HepG2 (cell line): ENCODE data around the gene BCAS1. TPM values are rescaled to one million over a fixed set of nuclear protein-coding genes. Genes with fewer than 3 reads are reported as not detected.

ENCODE experiments used
- ATAC-seq: fragments of 200-7000 bp; cut with Tn5 transposase; 3 replicates; pipeline ENCODE4 v1.9.1; 2020; ENCODE audit warnings: mild to moderate bottlenecking, moderate library complexity
- BruUV-seq: library from RNA; stranded (reverse); fragments of 400-500 nt; replicated peaks from 2 replicates; lab custom pipeline; 2021; lab: Mats Ljungman, UMichigan
- CTCF ChIA-PET: fragments of 300-600 bp; formaldehyde crosslinking; extraction: SDS; loops from one replicate; lab custom pipeline; 2021; ENCODE audit warnings: low total read pairs, inconsistent platforms, low intra/inter-chr PET ratio; lab: Yijun Ruan, JAX
- POLR2A ChIA-PET: fragments of 350-600 bp; sonication (Branson Sonifier 250); formaldehyde crosslinking; loops from one replicate; lab custom pipeline; 2020; ENCODE audit warnings: antibody characterized with exemption, inconsistent platforms; lab: Yijun Ruan, JAX
- DNase-seq: peaks from one replicate; pipeline ENCODE4 v3.0.0-alpha.2; 2015; ENCODE audit warnings: low spot score
- FAIRE-seq: peaks from 3 replicates; lab custom pipeline; 2011; peaks lifted over from hg19 to GRCh38; lab: Jason Lieb, UNC
- H2AFZ ChIP-seq: one replicate; pipeline ENCODE4 v1.6.1; 2011; ENCODE audit warnings: low read length, inconsistent platforms
- H3K27ac ChIP-seq: fragments of 300-600 bp; 3 replicates; pipeline ENCODE4 v1.8.0; 2011; ENCODE audit warnings: mixed run types, mild to moderate bottlenecking, mixed read lengths, low read length, inconsistent platforms; ENCODE audit not compliant: insufficient read depth; ENCODE audit errors: extremely low read length
- H3K27me3 ChIP-seq, 2 experiments: fragments of 200-600 bp in 1 of 2; 2 replicates in 1 of 2; 3 replicates in 1 of 2; pipeline versions ENCODE4 v1.6.0 to v1.8.0; 2011; ENCODE audit warnings: low read length in 2 of 2, mild to moderate bottlenecking in 2 of 2, moderate library complexity in 2 of 2, inconsistent platforms in 1 of 2; ENCODE audit not compliant: insufficient read depth in 2 of 2, control insufficient read depth in 1 of 2
- H3K36me3 ChIP-seq, 2 experiments: fragments of 200-600 bp in 1 of 2; replicated peaks in 1 of 2; 2 replicates in 1 of 2; 3 replicates in 1 of 2; pipeline versions ENCODE4 v1.5.1 to v1.8.0; 2011; ENCODE audit warnings: low read length in 2 of 2, inconsistent platforms in 1 of 2; ENCODE audit not compliant: insufficient read depth in 2 of 2, control insufficient read depth in 1 of 2
- H3K4me1 ChIP-seq: 2 replicates; pipeline ENCODE4 v1.5.1; 2012; ENCODE audit warnings: low read length, inconsistent platforms; ENCODE audit not compliant: insufficient read depth
- H3K4me2 ChIP-seq: 2 replicates; pipeline ENCODE4 v1.6.0; 2011; ENCODE audit warnings: low read depth, low read length, inconsistent platforms
- H3K4me3 ChIP-seq, 3 experiments: fragments of 200-600 bp in 1 of 3; sonication (generic), shearing (Covaris generic) in 1 of 3; replicated peaks in 1 of 3; 2 replicates each; pipeline ENCODE4 v1.5.1; 2011 to 2016; ENCODE audit warnings: low read length in 3 of 3, inconsistent platforms in 2 of 3, low read depth in 2 of 3, mild to moderate bottlenecking in 2 of 3, control low read depth in 1 of 3, mixed read lengths in 1 of 3; ENCODE audit not compliant: insufficient read depth in 1 of 3
- H3K79me2 ChIP-seq: one replicate; pipeline ENCODE4 v1.6.1; 2011; ENCODE audit warnings: low read length, inconsistent platforms; ENCODE audit not compliant: insufficient read depth
- H3K9ac ChIP-seq: 2 replicates; pipeline ENCODE4 v1.6.0; 2011; ENCODE audit warnings: mild to moderate bottlenecking, low read depth, low read length, inconsistent platforms; ENCODE audit not compliant: insufficient read depth
- H3K9me3 ChIP-seq: 2 replicates; pipeline ENCODE4 v1.5.1; 2012; ENCODE audit warnings: mild to moderate bottlenecking, low read length
- H4K20me1 ChIP-seq: 2 replicates; pipeline ENCODE4 v1.6.0; 2011; ENCODE audit warnings: inconsistent platforms, mild to moderate bottlenecking, low read length, moderate library complexity; ENCODE audit not compliant: insufficient read depth
- CREB1 ChIP-seq, 2 experiments: fragments of 450-650 bp in 1 of 2; IDR thresholded peaks; 2 replicates each; pipeline ENCODE4 v1.6.1; 2016 to 2017; ENCODE audit warnings: control low read depth in 1 of 2, mild to moderate bottlenecking in 1 of 2, missing compliant biosample characterization in 1 of 2, missing genetic modification characterization in 1 of 2
- NR2F2 ChIP-seq: IDR thresholded peaks from 2 replicates; pipeline ENCODE4 v1.6.1; 2012; ENCODE audit warnings: low read depth, inconsistent platforms, borderline replicate concordance
- RARA ChIP-seq: IDR thresholded peaks from 2 replicates; pipeline ENCODE4 v1.6.1; 2016; ENCODE audit warnings: missing genetic modification reagents, missing compliant biosample characterization
- ZNF264 ChIP-seq: sonication (generic); formaldehyde crosslinking; IDR thresholded peaks from 2 replicates; pipeline ENCODE4 v1.4.0; 2020; ENCODE audit warnings: missing genetic modification reagents
- WGBS: methylation state at CpG from one replicate; pipeline ENCODE4 v1.1.6; 2017; ENCODE audit warnings: low lambda C conversion rate; 5-methylcytosine and 5-hydroxymethylcytosine counted together
- in situ Hi-C: cut with HindIII; loops from 2 replicates; pipeline ENCODE4 v1.10.0; 2017; ENCODE audit warnings: low pct_unique_long_range_greater_than_20kb; ENCODE audit not compliant: extremely low pct_ligation_motif_present
- intact Hi-C: fragments of 100-400 bp; cut with micrococcal nuclease; formaldehyde crosslinking; loops from one replicate; pipeline ENCODE4 v1.10.0; 2022; ENCODE audit not compliant: unreplicated experiment
- microRNA-seq: library from miRNA; unstranded; fragments of <30 nt; microRNA quantifications from one replicate; pipeline ENCODE4, GENCODE V29; 2020
- polyA plus RNA-seq, 8 experiments: library from polyadenylated mRNA; depleted of rRNA in 3 of 8; stranded (reverse) in 7 of 8; unstranded in 1 of 8; fragments of >200 nt; fragmentation: Illumina TruSeq in 4 of 8; extraction: Trizol in 4 of 8; gene quantifications; 2 replicates each; pipeline versions ENCODE4 v1.2.1 to v1.2.3, GENCODE V29; 2011 to 2016; ENCODE audit warnings: low read depth in 4 of 8, missing spikeins in 1 of 8, mixed read lengths in 1 of 8; ENCODE audit not compliant: insufficient read depth in 1 of 8
- small RNA-seq, 3 experiments: library from RNA; depleted of rRNA; stranded (forward); fragments of <200 nt; gene quantifications; one replicate each; pipeline ENCODE3, GENCODE V24; 2012; ENCODE audit warnings: low read depth in 2 of 3, low replicate concordance in 1 of 3; ENCODE audit not compliant: insufficient read length in 3 of 3, insufficient read depth in 2 of 3
- total RNA-seq, 5 experiments: library from RNA; depleted of rRNA; stranded (reverse); fragments of >200 nt; fragmentation: Illumina TruSeq; extraction: Trizol; gene quantifications; 2 replicates each; pipeline ENCODE4 v1.2.3, GENCODE V29; 2016; ENCODE audit warnings: low read depth in 1 of 5

The BCAS1 gene
- total and polyA plus RNA-seq, 2 of the 13 experiments (the other 11 are each of a cell fraction or from before 2014, with no cell fraction given): 0.55 to 0.91 TPM

GRCh38 chr20:53894707-53895384 is 175.5 kb downstream of the BCAS1 start:
- Histone ChIP-seq H3K4me2 (no peak overlapping the region), H2AFZ (no peak overlapping the region)
- ATAC-seq: no peak
- POLR2A ChIA-PET: no interaction called here
- in situ Hi-C loops: no loop called here
- TF ChIP-seq NR2F2 (no peak), RARA (CRISPR knock-in tag) (no peak), CREB1 (IDR thresholded peaks at IDR 0.05) (no peak), CREB1 (CRISPR knock-in tag; IDR thresholded peaks at IDR 0.05) (no peak), ZNF264 (no peak)
- TF ChIP-seq, all 625 proteins: peak for 0
- no peaks in the 10 kb centered on the region for H3K9me3 ChIP-seq
- BruUV-seq: no TSS peak
- DNase-seq (no peak), FAIRE-seq (no peak)
- no peak overlapping the region for H3K4me3 ChIP-seq
- H3K27me3 ChIP-seq: peaks cover 1 to 8% of the 10 kb centered on the region in 2 experiments; a peak in 1 of 5 replicates
- no peaks in the 10 kb centered on the region for H3K79me2 ChIP-seq
- CTCF ChIA-PET: no interaction called here
- no peak overlapping the region for H3K27ac ChIP-seq
- H3K4me1 ChIP-seq: peaks cover 37% of the 10 kb centered on the region
- H3K9ac ChIP-seq: no peak overlapping the region
- 33% methylated on average over 8 of the region's 8 CpGs for WGBS
- no peaks in the 10 kb centered on the region for H4K20me1 ChIP-seq
- no peaks in the 10 kb centered on the region for H3K36me3 ChIP-seq
- intact Hi-C loops: no loop called here

Small RNA genes lying within 50 kb of the gene (microRNA-seq; reads per million reads assigned to microRNA genes)
- gene MIR4756: not detected

Small RNA genes lying within 50 kb of the gene (small RNA-seq; reads per million reads assigned to genes)
- gene MIR4756: 0 reads per million in 3 experiments

Other genes starting within 250 kb of the BCAS1 start
- gene CYP24A1, start 103.4 kb upstream of the BCAS1 start, total RNA-seq (2016; rRNA removed; fragmentation: Illumina TruSeq; extraction: Trizol): 6.9 and 9.4 TPM in 2 replicates
- 23.7 and 32.7 TPM in 2 replicates for gene CYP24A1, start 103.4 kb upstream of the BCAS1 start, polyA plus RNA-seq (2011; rRNA removed)
- 227 and 299 TPM in 2 replicates for gene PFDN4, start 137.5 kb upstream of the BCAS1 start, total RNA-seq (2016; rRNA removed; fragmentation: Illumina TruSeq; extraction: Trizol)
- 41.7 and 59.8 TPM in 2 replicates for gene PFDN4, start 137.5 kb upstream of the BCAS1 start, polyA plus RNA-seq (2011; rRNA removed)